NCI-H2029 (cell line): Measurements from ENCODE around the gene ZNF804B.
A peak's percentile ranks its signal among the peaks of the same experiment; 100 is the strongest.

ENCODE experiments used
- DNase-seq: peaks from one replicate; lab custom pipeline; 2025; lab: John Stamatoyannopoulos, UW

Gene ZNF804B

DNA sequence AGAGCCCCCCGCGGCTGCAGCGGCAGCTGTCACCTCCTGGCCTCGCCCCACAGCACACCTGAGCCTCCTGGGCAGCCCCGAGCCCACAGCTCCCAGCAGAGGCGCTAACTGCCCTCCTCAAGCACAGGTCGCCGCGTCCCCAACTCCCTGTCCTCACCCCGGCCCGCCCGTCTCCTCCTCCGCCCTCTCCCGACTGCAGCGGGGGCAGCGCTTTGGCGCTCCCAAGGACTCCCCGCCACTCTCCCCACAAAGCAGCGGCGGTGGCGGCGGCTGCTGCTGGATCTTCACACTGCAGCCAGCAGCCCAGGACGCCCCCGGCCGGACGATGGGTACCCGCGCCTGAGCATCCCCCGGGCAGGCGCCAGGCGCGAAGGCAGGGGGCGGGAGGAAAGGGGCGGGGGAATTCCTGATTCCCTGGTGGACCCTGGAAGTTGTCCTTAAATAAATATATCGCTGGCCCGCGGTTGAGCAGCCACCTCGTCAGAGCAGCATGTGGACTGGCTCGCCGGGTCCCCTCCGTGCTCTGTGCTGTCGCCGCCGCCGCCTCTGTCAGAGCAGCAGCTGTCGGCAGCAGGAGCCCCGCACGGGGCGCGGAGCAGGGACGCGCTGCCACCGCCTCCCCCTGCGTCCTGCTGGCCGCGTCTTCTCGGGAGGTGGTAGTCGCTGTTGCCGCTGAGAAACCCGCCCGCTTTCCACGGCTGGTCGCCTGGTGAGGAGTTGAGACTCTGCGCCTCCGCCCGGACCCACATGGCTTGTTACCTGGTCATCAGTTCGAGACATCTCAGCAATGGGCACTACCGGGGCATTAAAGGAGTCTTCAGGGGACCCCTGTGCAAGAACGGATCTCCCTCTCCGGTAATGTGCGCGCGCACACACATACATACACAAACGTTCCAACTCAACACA, at the start of gene ZNF804B:
TSS of gene ZNF804B (plus strand) at position 471 of the 906 bp plus-strand sequence. CDS start at position 748, 277 bp downstream.
- DNase-seq: no peak

- no peak for DNase-seq
Measured at GRCh38 chr7:88735920-88736319, 23.6 kb upstream of the ZNF804B start.

- DNase-seq: no peak
Measured at GRCh38 chr7:88737632-88738031, 21.9 kb upstream of the ZNF804B start.

- no peak for DNase-seq
Measured at GRCh38 chr7:88746126-88746525, 13.4 kb upstream of the ZNF804B start.

- no peak for DNase-seq
Measured at GRCh38 chr7:88756802-88757201, 2.7 kb upstream of the ZNF804B start.

GRCh38 chr7:88757371-88757770, 2.1 kb upstream of the ZNF804B start:
- DNase-seq: no peak

DNA sequence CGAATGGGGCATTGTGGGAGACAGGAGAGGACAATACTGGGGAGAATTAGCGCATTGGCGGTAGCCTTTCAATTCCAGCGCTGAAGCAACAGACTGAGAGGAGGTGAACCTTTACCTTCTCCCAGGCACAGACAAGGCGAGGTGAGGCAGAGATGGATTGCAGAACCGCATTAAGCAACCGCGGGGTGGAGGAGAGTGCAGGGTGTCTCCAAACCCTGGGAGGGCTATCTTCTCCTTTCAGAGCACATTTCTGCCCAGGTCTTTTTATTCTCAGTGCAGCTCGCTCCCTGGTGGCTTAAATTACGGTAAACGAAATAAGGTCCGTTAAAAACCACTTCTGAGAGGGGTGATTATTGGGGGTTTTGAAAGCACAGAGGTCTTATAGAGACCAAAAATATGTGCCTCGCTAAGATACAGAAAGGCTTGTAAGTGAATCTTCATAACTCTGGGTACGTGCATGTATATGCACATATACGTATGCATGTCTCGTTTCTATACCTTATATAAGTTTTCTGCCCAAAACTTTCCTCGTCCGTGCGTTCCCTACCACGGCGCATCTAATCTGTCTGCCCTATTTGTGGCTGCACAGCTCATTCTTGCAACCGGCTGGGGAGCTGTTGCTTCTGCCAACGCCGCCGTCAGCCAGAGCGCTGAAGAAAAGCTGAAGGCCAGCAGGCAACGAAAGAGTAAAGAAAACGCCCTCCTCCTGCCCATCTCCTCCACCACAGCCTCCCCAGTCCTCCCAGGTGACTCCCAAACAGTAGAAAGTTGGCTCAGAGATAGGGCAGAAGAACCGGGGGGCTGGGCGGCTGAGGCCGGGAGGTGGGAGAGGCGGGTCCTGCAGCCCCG, 895 bp upstream of the ZNF804B start:
- no peak for DNase-seq

DNA sequence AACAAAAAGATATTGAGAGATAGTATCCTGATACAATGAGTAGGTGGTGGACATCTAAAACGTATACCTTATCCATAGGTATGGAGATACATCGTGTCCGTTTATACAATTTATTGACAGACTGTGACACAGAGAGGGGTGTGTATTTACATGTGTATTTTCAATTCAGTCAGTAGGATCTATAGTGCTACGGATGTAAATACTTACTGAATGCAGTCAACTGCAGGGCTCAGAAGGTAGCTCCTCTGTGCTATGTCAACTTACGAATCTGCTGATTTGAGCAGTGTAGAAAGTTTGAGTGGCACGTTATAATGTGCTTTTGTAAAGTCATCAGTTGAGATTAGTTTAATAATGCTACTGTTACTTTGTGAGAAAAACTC, 626 bp downstream of the ZNF804B start:
- DNase-seq: no peak

DNA sequence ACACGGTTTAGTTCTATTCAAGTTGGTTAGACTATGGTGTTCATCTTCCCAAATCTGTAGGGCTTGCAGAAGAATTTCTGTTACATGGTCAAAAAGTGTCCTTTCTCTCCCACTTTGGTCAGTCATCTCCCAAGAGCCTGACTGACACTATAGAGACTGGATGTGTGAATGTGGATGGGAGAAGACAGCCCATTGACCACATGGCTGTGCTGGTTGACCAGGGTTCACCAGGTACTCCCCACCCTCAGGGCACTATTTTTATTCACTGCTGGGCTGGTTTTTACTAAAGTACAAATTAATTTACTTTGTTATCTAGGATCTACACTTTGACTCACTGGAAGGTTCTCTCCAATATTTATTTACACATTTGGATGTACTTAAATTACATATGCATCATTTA, 2.3 kb downstream of the ZNF804B start:
- DNase-seq: no peak

DNA sequence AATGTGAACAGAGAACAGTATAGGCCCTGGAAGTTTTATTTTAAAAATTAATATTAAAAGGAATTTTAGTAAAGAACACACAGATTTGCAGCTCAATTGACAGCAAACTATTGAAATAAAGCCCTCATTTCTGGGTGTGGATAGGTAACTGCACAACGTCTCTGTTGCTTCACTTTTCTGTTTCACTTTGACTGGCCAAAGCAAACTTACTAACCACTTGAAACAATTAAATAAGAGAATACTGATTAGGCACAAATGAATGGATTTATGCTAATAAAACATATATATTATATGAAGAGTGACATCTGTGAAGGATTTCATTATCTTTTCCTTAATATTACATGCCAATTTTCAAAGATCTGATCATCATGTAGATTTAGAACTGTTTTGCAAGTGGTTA, 11.9 kb downstream of the ZNF804B start:
- DNase-seq: no peak

GRCh38 chr7:88772776-88773175, 13.3 kb downstream of the ZNF804B start:
- no peak for DNase-seq

- DNase-seq: no peak
Measured at GRCh38 chr7:88775838-88776237, 16.3 kb downstream of the ZNF804B start.

DNA sequence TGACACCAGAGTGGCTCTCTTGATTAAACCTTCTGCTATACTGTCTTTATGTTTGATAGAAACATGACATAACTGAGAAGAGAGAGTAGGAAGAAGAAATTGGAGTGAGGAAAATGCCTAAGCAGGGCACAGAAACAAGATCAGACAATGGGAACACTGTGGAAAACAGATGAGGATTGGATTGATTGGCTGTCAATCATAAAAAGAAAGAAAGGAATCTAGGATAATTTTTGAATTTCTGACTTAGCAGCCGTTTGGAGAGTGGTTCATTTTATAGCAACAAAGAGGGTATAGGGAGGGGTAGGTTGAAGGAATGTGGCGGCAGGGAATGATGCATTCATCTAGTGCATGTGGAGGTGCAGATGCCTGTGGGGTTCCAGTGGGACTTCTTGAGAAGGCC, 28.3 kb downstream of the ZNF804B start:
- DNase-seq: no peak

GRCh38 chr7:88789480-88790064, 30.1 kb downstream of the ZNF804B start:
- DNase-seq: peak; percentile 7

- DNase-seq: no peak
Measured at GRCh38 chr7:88791891-88792290, 32.4 kb downstream of the ZNF804B start.

DNA sequence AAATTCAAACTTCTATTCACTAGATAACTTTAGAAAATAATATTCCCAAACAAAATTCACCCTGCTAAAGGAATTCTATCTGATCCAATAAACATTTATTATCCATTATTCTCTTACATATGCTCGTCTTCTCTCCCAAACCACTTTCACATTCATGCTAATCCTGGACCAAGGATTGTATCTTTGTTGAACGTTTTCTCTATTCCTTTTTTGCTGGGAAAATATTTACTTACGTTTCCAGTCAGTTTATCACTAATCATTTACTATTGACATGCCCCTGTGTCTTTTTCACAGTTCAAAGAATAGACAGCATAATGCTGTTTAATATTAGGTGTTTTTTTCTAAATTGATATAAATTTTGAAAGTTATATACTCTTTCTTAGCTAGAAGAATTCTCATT, 32.9 kb downstream of the ZNF804B start:
- DNase-seq: no peak

DNA sequence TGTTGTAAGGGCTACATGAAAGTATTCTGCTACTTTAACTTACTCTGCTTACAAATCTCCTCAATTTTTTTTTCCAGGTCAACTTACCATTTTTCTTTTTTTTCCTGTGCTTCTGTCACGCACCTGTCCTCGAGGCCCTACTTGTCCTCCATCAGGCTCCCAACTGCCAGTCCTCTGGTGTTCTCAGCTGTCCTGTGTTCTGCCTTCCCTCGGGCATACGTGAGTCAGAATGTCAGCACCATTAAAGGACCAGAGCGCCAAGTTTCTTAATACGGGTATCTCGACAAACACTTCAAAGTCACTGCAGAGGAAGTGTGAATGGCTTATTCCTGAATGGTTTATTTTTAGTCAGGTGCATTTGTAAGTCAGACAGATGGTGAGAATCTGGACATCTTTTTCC, 36.1 kb downstream of the ZNF804B start, which contains the start of gene TEX47:
TSS of gene TEX47 (minus strand) at position 185 of the 400 bp plus-strand sequence. CDS start 795 bp downstream, outside the sequence.
- DNase-seq: no peak

GRCh38 chr7:88801046-88801445, 41.5 kb downstream of the ZNF804B start:
- DNase-seq: no peak

- DNase-seq: no peak
Measured at GRCh38 chr7:88806280-88807037, 47.0 kb downstream of the ZNF804B start.

DNA sequence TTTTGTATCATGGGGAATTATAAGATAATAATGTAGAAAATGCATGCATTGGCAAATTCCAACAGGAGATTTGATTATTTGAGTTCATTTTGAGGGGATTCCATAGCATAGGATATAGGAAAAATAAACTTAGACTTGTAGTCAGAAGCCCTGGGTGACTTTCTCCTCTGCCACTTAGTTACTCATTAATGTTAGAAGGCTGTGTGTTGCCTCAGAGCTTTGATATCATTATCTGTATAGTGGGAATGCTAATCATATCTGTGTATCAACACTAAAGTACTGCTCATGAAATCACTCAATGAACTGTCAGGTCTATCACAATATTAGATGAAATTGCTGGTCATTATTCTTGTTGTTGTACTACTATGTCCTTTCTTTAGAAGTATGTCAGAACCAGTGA, 59.1 kb downstream of the ZNF804B start:
- no peak for DNase-seq

- no peak for DNase-seq
Measured at GRCh38 chr7:88826222-88826621, 66.7 kb downstream of the ZNF804B start.
